Neural progenitor cell (in vitro differentiated cells): ENCODE data around the gene KIAA0753.

Experiments
- EZH2 ChIP-seq: fragments of 200-600 bp; sonication (generic); IDR thresholded peaks from 2 replicates; pipeline ENCODE4 v1.6.1; 2017; ENCODE audit warnings: antibody characterized with exemption, mild to moderate bottlenecking, moderate library complexity
- EZH2phosphoT487 ChIP-seq: fragments of 200-600 bp; sonication (generic); IDR thresholded peaks from 2 replicates; pipeline ENCODE4 v1.6.1; 2017; ENCODE audit warnings: antibody characterized with exemption
- TF ChIP-seq, protein P1 (sequence below): fragments of 200-600 bp; sonication (generic); IDR thresholded peaks from 2 replicates; pipeline ENCODE4 v1.5.1; 2017; ENCODE audit warnings: antibody characterized with exemption, mild to moderate bottlenecking

DNA sequence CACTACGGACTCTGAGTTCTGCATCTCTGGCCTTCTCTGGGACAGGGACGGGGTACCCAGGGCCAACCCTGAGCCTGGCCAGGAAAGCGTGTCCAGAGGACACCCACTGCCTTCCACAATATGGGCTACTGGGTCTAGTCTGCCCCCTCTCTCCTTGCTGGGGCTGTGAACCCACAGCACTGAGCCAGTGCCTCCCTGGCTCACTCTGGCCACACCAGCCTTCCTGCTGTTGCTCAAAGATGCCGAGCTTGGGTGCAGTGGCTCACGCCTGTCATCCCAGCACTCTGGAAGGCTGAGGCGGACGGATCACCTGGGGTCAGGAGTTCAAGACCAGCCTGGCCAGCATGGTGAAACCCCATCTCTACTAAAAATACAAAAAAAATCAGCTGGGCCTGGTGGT lies 108.9 kb downstream of the KIAA0753 start:
- TF ChIP-seq EZH2, result no peak
- TF ChIP-seq, protein P1, sequence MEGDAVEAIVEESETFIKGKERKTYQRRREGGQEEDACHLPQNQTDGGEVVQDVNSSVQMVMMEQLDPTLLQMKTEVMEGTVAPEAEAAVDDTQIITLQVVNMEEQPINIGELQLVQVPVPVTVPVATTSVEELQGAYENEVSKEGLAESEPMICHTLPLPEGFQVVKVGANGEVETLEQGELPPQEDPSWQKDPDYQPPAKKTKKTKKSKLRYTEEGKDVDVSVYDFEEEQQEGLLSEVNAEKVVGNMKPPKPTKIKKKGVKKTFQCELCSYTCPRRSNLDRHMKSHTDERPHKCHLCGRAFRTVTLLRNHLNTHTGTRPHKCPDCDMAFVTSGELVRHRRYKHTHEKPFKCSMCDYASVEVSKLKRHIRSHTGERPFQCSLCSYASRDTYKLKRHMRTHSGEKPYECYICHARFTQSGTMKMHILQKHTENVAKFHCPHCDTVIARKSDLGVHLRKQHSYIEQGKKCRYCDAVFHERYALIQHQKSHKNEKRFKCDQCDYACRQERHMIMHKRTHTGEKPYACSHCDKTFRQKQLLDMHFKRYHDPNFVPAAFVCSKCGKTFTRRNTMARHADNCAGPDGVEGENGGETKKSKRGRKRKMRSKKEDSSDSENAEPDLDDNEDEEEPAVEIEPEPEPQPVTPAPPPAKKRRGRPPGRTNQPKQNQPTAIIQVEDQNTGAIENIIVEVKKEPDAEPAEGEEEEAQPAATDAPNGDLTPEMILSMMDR, result no peak
- no peak for TF ChIP-seq EZH2phosphoT487
